DMS153 (cell line): ENCODE measurements around the gene AARS2.

Source experiments
- DNase-seq: peaks from one replicate; lab custom pipeline; 2025; lab: John Stamatoyannopoulos, UW

The AARS2 gene

DNA sequence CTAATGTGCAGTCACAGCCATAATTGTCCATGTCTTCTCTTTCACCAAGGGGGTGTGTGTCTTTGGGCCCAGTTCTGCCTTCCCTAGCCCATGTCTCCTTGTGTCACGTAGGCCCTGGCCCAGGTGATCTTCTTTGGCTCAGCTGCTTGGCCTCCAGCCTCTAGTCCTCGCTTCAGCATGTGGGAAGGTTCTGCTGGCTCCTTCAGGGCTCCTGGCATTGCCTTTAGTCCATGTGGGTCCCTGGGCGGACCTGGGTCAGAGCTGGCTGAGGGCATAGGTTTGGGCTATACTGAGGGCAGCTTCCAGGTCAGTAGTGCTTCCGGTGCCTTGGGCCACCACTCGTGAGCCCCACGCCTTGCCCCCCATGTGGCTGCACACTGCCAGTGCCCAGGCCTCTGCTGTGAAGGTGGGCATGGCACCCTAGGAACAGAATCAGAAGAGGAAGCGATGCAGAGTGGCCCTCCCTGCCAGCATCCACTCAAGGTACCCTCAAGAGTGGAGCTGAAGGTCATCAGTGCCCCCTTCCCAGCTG, 12.8 kb downstream of the AARS2 start:
- DNase-seq = no peak

DNA sequence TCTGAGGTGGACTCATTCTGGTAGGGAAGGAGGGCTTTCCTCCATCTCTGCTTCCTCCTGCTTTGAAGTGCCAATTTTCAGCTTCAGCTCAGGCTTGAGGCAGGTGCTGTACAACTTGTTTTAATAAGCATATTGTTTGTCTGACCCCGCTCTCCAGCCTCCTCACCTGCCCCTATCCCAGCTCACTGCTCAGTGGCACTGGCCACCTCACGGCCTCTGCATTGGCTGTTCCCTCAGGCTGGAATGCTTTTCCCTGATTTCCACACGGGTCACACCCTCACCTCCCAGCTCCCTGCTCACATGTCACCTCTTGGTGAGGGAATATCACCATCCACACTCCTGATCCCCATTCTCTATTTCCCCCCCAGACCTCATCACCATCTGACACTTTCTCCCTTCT, 14.3 kb downstream of the AARS2 start:
- no peak for DNase-seq

- DNase-seq = no peak
Measured at GRCh38 chr6:44298055-44298803, 14.9 kb downstream of the AARS2 start.

- DNase-seq = peak; percentile 16
Measured at GRCh38 chr6:44297063-44298038, 15.8 kb downstream of the AARS2 start.

DNA sequence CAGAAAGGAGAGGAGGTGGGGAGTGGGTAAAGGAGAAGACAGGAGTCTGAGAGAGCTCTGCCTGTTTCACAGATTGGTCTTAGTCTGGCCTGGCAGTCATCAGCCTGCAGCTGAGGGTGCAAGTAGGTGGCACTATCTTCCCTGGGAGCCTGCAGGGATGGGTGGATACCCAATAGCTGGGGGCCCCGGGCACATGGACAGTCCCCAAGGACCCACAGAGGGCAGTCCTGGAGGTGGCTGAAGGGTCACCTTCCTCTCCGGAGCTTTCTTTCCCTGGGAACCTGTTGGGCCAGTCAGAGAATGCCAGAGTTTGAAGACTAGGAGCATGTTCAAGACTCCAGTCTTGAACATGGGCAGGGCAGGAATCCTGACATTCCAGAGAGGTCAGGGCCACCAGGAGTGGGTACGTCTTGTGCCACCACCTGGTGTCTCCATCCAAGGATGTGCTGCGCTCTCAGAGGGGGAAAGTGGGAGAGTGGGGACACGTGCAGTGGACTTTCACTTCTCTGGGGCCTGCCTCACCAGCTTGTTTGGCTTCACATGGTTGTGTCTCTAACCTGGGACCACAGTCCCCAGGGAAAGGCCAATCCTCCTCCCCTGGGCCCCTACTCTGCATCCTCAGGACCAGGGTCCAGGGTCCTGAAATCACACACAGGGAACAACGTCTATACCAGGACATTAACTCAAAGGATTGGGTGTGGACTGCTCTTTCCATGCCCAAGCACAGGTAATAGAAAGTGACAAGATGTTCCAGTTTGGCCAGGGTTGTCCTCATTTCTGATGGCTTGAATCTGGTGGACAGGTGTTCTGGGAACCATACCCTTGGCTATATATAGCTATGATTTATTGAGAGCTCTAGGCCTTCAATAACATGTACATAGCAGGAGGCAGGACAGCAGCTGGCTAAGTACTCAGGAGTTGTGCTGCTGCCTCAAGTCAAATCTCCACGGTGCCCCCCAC, 18.0 kb downstream of the AARS2 start:
- no peak for DNase-seq

DNA sequence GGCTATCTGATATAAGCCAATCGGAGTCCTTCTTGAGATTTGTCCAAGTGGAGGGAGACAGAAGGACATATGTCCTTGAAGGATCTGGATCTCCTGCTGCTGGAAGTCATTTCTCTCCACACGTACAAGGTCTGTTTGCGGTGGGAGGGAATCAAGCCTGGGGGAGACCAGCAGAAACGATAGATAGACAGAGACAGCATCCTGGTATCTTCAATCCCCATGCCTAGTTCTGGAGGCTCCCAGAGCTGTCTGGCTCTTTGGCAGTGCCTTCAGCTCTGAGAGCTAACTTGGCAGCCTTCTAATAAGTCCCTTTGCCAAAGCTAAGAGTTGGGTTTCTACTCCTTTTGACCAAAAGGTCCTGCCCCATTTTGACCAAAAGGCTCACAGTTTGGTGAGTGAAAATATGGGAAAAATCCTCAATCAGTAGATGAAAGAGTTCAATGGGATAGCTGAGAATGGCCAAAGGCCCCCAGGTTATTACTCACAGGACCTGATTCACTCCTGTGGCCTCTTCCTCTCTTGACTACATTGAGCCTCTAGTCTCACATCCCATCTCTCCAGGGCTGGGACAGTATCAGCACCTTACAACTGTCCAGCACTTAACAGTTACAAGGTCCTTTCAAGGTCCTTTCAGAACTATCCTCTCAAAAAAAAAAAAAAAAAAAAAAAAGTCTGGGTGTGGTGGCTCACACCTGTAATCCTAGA, 20.3 kb downstream of the AARS2 start:
- DNase-seq = no peak

GRCh38 chr6:44291841-44292240, 21.3 kb downstream of the AARS2 start:
- no peak for DNase-seq

DNA sequence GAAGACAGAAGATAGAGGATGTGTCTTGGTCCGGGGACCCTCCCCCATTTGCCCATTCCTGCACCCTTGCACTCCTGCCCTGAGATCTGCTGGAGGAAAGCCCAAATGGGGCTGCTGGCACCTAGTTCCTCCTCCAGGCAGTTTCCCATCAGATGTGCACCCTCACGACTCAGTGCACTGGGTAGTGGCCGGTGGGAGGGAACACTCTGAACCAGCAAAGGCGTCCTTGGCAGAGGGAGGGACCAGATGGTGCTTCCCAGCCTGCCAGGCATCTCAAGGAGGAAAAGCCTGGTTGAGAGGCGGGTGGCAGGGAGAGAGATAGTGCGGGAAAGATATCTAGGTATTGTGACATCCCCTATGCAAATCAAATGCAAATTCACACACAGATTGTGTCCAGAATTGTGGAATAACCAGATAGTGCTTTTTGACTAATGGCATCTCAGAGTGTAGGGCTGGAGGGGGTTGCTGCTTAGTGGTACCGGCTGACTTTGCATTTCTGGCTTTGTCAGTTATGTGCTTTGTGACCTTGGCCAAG, 23.4 kb downstream of the AARS2 start:
- DNase-seq = no peak

- no peak for DNase-seq
Measured at GRCh38 chr6:44286747-44287146, 26.4 kb downstream of the AARS2 start.

DNA sequence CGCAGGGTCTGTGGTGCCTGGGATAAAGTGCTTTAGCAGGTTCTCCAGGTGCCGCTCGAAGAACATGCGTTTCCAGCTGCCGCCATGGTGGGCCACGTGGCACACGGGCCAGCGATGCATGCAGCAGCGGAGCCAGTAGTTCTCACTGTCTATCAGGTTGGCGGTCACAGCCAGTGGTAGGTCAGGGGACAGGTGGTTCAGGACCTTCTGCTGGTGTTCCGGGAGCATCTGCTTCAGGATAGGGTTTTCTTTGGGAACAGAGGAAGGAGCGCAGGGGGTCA, 26.9 kb downstream of the AARS2 start:
- DNase-seq = no peak

- no peak for DNase-seq
Measured at GRCh38 chr6:44285552-44286284, 27.4 kb downstream of the AARS2 start.

DNA sequence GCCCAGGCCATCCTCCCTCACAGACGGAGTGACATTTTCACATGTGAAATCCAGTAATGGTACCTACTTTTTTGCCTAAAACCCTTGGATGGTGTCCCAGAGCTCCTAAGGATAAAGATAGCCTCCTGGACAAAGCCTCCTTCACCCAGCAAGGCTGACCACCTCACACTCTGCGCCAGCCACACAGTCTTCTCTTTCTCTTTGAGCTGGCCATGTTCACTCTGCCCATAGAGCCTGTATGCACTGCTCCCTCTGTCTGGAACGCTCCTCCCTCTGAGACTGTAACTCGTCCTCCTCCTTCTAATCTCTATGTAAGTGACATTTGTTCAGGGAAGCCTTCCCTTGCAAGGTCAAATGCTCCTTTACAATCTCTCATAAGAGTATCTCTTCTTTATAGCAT, 28.3 kb downstream of the AARS2 start:
- DNase-seq = no peak

GRCh38 chr6:44284121-44284520, 29.0 kb downstream of the AARS2 start:
- no peak for DNase-seq

- DNase-seq = no peak
Measured at GRCh38 chr6:44278774-44279697, 34.1 kb downstream of the AARS2 start.

GRCh38 chr6:44278315-44278714, 34.8 kb downstream of the AARS2 start:
- DNase-seq = no peak

DNA sequence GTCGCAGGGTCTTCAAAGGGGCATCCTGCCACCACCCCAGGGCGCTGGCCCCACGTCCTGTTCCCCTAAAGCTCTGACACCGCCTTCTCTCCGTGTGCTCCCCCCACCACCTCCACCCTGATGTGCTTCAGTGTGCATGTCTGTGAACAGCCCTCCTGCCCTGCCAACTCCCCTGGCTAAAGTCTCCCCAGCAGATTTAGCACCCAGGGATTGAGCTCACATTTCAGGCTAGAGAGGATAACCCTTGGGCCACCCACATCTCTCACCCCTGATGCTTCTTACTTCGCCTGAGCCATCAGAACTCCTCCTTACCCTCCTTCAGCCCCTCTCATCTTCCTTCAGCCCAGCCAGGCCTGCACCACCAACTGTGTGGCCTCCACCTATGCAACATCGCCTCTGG, 35.4 kb downstream of the AARS2 start:
- no peak for DNase-seq

- no peak for DNase-seq
Measured at GRCh38 chr6:44276667-44277640, 36.2 kb downstream of the AARS2 start.
